Liver (tissue), 9 donors: ENCODE data around the gene NIPAL4. TPM values are rescaled to one million over a fixed set of nuclear protein-coding genes. Genes with fewer than 3 reads are reported as not detected.
A peak's percentile ranks its signal among the peaks of the same experiment; 100 is the strongest.

Experiments
- DNase-seq: peaks from one replicate; pipeline ENCODE4 v3.0.0-alpha.2; 2017; ENCODE audit warnings: low spot score
- H3K27ac ChIP-seq, 2 donors: one replicate each; pipeline ENCODE4 v1.7.0; 2013; ENCODE audit warnings: inconsistent platforms in 2 of 2, low read length in 2 of 2, control low read depth in 1 of 2, low read depth in 1 of 2, mild to moderate bottlenecking in 1 of 2
- H3K27me3 ChIP-seq, 4 donors: one replicate each; pipeline versions ENCODE4 v1.6.1 to v1.7.0; 2013; ENCODE audit warnings: low read length in 3 of 4, inconsistent platforms in 1 of 4, mild to moderate bottlenecking in 1 of 4, moderate library complexity in 1 of 4; ENCODE audit not compliant: control insufficient read depth in 4 of 4, insufficient read depth in 4 of 4
- H3K36me3 ChIP-seq, 4 donors: one replicate each; pipeline versions ENCODE4 v1.6.1 to v1.7.0; 2013; ENCODE audit warnings: low read length in 3 of 4, mild to moderate bottlenecking in 3 of 4, low read depth in 1 of 4, moderate library complexity in 1 of 4; ENCODE audit not compliant: control insufficient read depth in 4 of 4, insufficient read depth in 3 of 4
- H3K4me1 ChIP-seq, 4 donors: one replicate each; pipeline versions ENCODE4 v1.6.1 to v1.7.0; 2013; ENCODE audit warnings: low read length in 3 of 4, mild to moderate bottlenecking in 3 of 4, moderate library complexity in 1 of 4; ENCODE audit not compliant: control insufficient read depth in 4 of 4, insufficient read depth in 4 of 4
- H3K4me3 ChIP-seq, 3 donors: one replicate each; pipeline versions ENCODE4 v1.6.1 to v1.7.0; 2013; ENCODE audit warnings: low read length in 3 of 3, control low read depth in 1 of 3, low read depth in 1 of 3, mild to moderate bottlenecking in 1 of 3
- H3K9ac ChIP-seq, 2 donors: one replicate each; pipeline ENCODE4 v1.7.0; 2013; ENCODE audit warnings: low read length in 2 of 2, mild to moderate bottlenecking in 2 of 2, moderate library complexity in 2 of 2, control low read depth in 1 of 2, low read depth in 1 of 2
- H3K9me3 ChIP-seq, 4 donors: one replicate each; pipeline versions ENCODE4 v1.6.1 to v1.7.0; 2013; ENCODE audit warnings: low read length in 3 of 4; ENCODE audit not compliant: control insufficient read depth in 4 of 4
- EGR1 ChIP-seq, 2 donors: IDR thresholded peaks; 2 replicates each; pipeline ENCODE4 v1.6.1; 2016 to 2018; ENCODE audit warnings: antibody characterized with exemption in 2 of 2, low read depth in 2 of 2
- FOXA1 ChIP-seq: IDR thresholded peaks from 2 replicates; pipeline ENCODE4 v1.6.1; 2016; ENCODE audit warnings: antibody characterized with exemption
- FOXA2 ChIP-seq: IDR thresholded peaks from 2 replicates; pipeline ENCODE4 v1.6.1; 2016; ENCODE audit warnings: antibody characterized with exemption
- GABPA ChIP-seq, 2 donors: IDR thresholded peaks in 1 of 2; conservative IDR thresholded peaks in 1 of 2; 2 replicates each; pipeline ENCODE4 v1.6.1; 2016; ENCODE audit warnings: antibody characterized with exemption in 2 of 2, mild to moderate bottlenecking in 1 of 2, moderate library complexity in 1 of 2
- HNF4A ChIP-seq, 2 donors: conservative IDR thresholded peaks; 2 replicates each; pipeline ENCODE4 v1.6.1; 2016; ENCODE audit warnings: antibody characterized with exemption in 2 of 2, mild to moderate bottlenecking in 2 of 2
- HNF4G ChIP-seq: IDR thresholded peaks from 2 replicates; pipeline ENCODE4 v1.6.1; 2016; ENCODE audit warnings: antibody characterized with exemption
- JUND ChIP-seq, 2 donors: IDR thresholded peaks; 2 replicates each; pipeline ENCODE4 v1.6.1; 2016; ENCODE audit warnings: antibody characterized with exemption in 2 of 2
- MAX ChIP-seq: IDR thresholded peaks from 2 replicates; pipeline ENCODE4 v1.6.1; 2016; ENCODE audit warnings: antibody characterized with exemption
- NR2F2 ChIP-seq: IDR thresholded peaks from 2 replicates; pipeline ENCODE4 v1.6.1; 2016; ENCODE audit warnings: antibody characterized with exemption
- RAD21 ChIP-seq, 2 donors: IDR thresholded peaks; 2 replicates each; pipeline ENCODE4 v1.6.1; 2016; ENCODE audit warnings: antibody characterized with exemption in 2 of 2, mild to moderate bottlenecking in 2 of 2
- RXRA ChIP-seq, 2 donors: IDR thresholded peaks; 2 replicates each; pipeline ENCODE4 v1.6.1; 2017 to 2018; ENCODE audit warnings: antibody characterized with exemption in 2 of 2, mild to moderate bottlenecking in 1 of 2
- SP1 ChIP-seq: IDR thresholded peaks from 2 replicates; pipeline ENCODE4 v1.6.1; 2018; ENCODE audit warnings: antibody characterized with exemption, mild to moderate bottlenecking
- YY1 ChIP-seq: IDR thresholded peaks from 2 replicates; pipeline ENCODE4 v1.6.1; 2016; ENCODE audit warnings: antibody characterized with exemption, mild to moderate bottlenecking
- WGBS: extraction: QIAGEN DNeasy Blood & Tissue Kit; methylation state at CpG from one replicate; pipeline ENCODE4 v1.1.7; 2013; 5-methylcytosine and 5-hydroxymethylcytosine counted together
- polyA plus RNA-seq, 2 donors: library from polyadenylated mRNA; stranded (reverse) in 1 of 2; unstranded in 1 of 2; fragments of 200-250 nt in 1 of 2; fragments of >200 nt in 1 of 2; fragmentation: Nextera tagmentation in 1 of 2; extraction: Ambion mirVana in 1 of 2; gene quantifications; one replicate each; pipeline versions ENCODE4 v1.2.1 to v1.2.3, GENCODE V29; 2013 to 2015
- total RNA-seq, 2 donors: library from RNA; depleted of rRNA; stranded (reverse); fragments of >200 nt; gene quantifications; one replicate each; pipeline ENCODE4 v1.2.3, GENCODE V29; 2014
- TF ChIP-seq, protein P1 (sequence below): IDR thresholded peaks from 2 replicates; pipeline ENCODE4 v1.6.1; 2016; ENCODE audit warnings: antibody characterized with exemption
- TF ChIP-seq, protein P2 (sequence below): IDR thresholded peaks from 2 replicates; pipeline ENCODE4 v1.6.1; 2016; ENCODE audit warnings: antibody characterized with exemption, mild to moderate bottlenecking
- TF ChIP-seq, protein P3 (sequence below): fragments of 150-350 bp; IDR thresholded peaks from 2 replicates; pipeline ENCODE4 v1.5.1; 2017; ENCODE audit warnings: improper control_type of control experiment, low read depth, low read length; ENCODE audit not compliant: missing input control
- donor health status: healthy.
- donor health status: healthy.
- donor health status: healthy.
- donor health status: healthy.
- donor health status: healthy.

Gene NIPAL4
- total and polyA plus RNA-seq, 4 donors = not detected

- Histone ChIP-seq H3K36me3 (peaks cover 0 to 3% (median 0%) of the 10 kb centered on the region in 4 donors), H3K9ac (no peak overlapping the region), H3K4me3 (no peak overlapping the region), H3K9me3 (no peaks in the 10 kb centered on the region), H3K4me1 (peaks cover 0 to 3% (median 1%) of the 10 kb centered on the region in 4 donors), H3K27ac (no peak overlapping the region), H3K27me3 (no peaks in the 10 kb centered on the region)
- DNase-seq = no peak
- 81% methylated on average over 5 of the region's 5 CpGs for whole genome bisulfite sequencing
- no peak for TF ChIP-seq JUND (IDR thresholded peaks at IDR 0.05)
- peak; percentile 9 for TF ChIP-seq YY1
- no peak for TF ChIP-seq SP1
- no peak for TF ChIP-seq HNF4G
- no peak for TF ChIP-seq EGR1 (IDR thresholded peaks at IDR 0.05; ENCODE audit: low read depth in 2 of 2)
- TF ChIP-seq, protein P1, sequence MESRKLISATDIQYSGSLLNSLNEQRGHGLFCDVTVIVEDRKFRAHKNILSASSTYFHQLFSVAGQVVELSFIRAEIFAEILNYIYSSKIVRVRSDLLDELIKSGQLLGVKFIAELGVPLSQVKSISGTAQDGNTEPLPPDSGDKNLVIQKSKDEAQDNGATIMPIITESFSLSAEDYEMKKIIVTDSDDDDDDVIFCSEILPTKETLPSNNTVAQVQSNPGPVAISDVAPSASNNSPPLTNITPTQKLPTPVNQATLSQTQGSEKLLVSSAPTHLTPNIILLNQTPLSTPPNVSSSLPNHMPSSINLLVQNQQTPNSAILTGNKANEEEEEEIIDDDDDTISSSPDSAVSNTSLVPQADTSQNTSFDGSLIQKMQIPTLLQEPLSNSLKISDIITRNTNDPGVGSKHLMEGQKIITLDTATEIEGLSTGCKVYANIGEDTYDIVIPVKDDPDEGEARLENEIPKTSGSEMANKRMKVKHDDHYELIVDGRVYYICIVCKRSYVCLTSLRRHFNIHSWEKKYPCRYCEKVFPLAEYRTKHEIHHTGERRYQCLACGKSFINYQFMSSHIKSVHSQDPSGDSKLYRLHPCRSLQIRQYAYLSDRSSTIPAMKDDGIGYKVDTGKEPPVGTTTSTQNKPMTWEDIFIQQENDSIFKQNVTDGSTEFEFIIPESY = no peak
- TF ChIP-seq NR2F2 = no peak
- TF ChIP-seq RAD21 (IDR thresholded peaks at IDR 0.05) = no peak
- no peak for TF ChIP-seq FOXA1
- TF ChIP-seq RXRA (IDR thresholded peaks at IDR 0.05) = peak in 1 of 2 donors; percentile 16
These were observed 61.7 kb downstream of the NIPAL4 start for GRCh38 chr5:157521704-157522029.

GRCh38 chr5:157523976-157524375, 64.0 kb downstream of the NIPAL4 start:
- Histone ChIP-seq H3K9ac (no peak overlapping the region), H3K9me3 (no peaks in the 10 kb centered on the region), H3K36me3 (peaks cover 0 to 3% (median 1%) of the 10 kb centered on the region in 4 donors), H3K27me3 (no peaks in the 10 kb centered on the region), H3K27ac (no peak overlapping the region), H3K4me3 (no peak overlapping the region), H3K4me1 (peaks cover 0 to 3% (median 1%) of the 10 kb centered on the region in 4 donors)
- TF ChIP-seq RAD21 (IDR thresholded peaks at IDR 0.05) = no peak
- no peak for TF ChIP-seq FOXA1
- TF ChIP-seq JUND (IDR thresholded peaks at IDR 0.05) = no peak
- TF ChIP-seq FOXA2 = no peak
- TF ChIP-seq, protein P2, sequence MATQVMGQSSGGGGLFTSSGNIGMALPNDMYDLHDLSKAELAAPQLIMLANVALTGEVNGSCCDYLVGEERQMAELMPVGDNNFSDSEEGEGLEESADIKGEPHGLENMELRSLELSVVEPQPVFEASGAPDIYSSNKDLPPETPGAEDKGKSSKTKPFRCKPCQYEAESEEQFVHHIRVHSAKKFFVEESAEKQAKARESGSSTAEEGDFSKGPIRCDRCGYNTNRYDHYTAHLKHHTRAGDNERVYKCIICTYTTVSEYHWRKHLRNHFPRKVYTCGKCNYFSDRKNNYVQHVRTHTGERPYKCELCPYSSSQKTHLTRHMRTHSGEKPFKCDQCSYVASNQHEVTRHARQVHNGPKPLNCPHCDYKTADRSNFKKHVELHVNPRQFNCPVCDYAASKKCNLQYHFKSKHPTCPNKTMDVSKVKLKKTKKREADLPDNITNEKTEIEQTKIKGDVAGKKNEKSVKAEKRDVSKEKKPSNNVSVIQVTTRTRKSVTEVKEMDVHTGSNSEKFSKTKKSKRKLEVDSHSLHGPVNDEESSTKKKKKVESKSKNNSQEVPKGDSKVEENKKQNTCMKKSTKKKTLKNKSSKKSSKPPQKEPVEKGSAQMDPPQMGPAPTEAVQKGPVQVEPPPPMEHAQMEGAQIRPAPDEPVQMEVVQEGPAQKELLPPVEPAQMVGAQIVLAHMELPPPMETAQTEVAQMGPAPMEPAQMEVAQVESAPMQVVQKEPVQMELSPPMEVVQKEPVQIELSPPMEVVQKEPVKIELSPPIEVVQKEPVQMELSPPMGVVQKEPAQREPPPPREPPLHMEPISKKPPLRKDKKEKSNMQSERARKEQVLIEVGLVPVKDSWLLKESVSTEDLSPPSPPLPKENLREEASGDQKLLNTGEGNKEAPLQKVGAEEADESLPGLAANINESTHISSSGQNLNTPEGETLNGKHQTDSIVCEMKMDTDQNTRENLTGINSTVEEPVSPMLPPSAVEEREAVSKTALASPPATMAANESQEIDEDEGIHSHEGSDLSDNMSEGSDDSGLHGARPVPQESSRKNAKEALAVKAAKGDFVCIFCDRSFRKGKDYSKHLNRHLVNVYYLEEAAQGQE = no peak
- TF ChIP-seq GABPA (IDR thresholded peaks at IDR 0.05 in 1 of 2, conservative IDR thresholded peaks at IDR 0.05 in 1 of 2) = no peak
- no peak for TF ChIP-seq SP1
- no peak for TF ChIP-seq MAX
- no peak for TF ChIP-seq HNF4A (conservative IDR thresholded peaks at IDR 0.05)
- TF ChIP-seq YY1 = no peak
- no peak for TF ChIP-seq EGR1 (IDR thresholded peaks at IDR 0.05; ENCODE audit: low read depth in 2 of 2)
- TF ChIP-seq, protein P3, sequence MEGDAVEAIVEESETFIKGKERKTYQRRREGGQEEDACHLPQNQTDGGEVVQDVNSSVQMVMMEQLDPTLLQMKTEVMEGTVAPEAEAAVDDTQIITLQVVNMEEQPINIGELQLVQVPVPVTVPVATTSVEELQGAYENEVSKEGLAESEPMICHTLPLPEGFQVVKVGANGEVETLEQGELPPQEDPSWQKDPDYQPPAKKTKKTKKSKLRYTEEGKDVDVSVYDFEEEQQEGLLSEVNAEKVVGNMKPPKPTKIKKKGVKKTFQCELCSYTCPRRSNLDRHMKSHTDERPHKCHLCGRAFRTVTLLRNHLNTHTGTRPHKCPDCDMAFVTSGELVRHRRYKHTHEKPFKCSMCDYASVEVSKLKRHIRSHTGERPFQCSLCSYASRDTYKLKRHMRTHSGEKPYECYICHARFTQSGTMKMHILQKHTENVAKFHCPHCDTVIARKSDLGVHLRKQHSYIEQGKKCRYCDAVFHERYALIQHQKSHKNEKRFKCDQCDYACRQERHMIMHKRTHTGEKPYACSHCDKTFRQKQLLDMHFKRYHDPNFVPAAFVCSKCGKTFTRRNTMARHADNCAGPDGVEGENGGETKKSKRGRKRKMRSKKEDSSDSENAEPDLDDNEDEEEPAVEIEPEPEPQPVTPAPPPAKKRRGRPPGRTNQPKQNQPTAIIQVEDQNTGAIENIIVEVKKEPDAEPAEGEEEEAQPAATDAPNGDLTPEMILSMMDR = no peak
- TF ChIP-seq, protein P1 = no peak
- no peak for TF ChIP-seq RXRA (IDR thresholded peaks at IDR 0.05)
- no peak for DNase-seq
- 76% methylated on average over 4 of the region's 4 CpGs for WGBS
